Lower leg skin (tissue), 3 donors: Measurements from ENCODE around the gene PLBD2.

Experiments
- POLR2A ChIP-seq, 2 donors: fragments of 450-650 bp; IDR thresholded peaks; one replicate each; pipeline ENCODE4 v1.6.1; 2016 to 2017; ENCODE audit warnings: antibody characterized with exemption in 2 of 2, mild to moderate bottlenecking in 1 of 2, moderate library complexity in 1 of 2
- TF ChIP-seq, protein P1 (sequence below), 3 donors: fragments of 450-650 bp; IDR thresholded peaks; one replicate each; pipeline ENCODE4 v1.5.1; 2016; ENCODE audit warnings: antibody characterized with exemption in 3 of 3, mild to moderate bottlenecking in 3 of 3, moderate library complexity in 2 of 3

DNA sequence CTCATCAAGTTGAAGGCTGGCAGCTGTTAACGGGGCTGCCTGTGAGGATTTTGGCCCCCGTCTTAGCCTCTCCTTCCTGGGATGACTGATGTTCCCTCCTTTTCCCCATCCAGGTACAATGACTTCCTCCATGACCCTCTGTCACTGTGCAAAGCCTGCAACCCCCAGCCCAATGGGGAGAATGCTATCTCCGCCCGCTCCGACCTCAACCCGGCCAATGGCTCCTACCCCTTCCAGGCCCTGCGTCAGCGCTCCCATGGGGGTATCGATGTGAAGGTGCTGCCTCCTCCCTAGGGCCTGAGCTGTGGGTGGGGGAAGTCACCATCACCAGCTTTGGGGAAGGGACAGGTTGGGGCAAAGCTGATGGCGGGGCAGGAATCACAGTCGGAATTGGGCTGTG is 29.2 kb downstream of the PLBD2 start:
- TF ChIP-seq, protein P1, sequence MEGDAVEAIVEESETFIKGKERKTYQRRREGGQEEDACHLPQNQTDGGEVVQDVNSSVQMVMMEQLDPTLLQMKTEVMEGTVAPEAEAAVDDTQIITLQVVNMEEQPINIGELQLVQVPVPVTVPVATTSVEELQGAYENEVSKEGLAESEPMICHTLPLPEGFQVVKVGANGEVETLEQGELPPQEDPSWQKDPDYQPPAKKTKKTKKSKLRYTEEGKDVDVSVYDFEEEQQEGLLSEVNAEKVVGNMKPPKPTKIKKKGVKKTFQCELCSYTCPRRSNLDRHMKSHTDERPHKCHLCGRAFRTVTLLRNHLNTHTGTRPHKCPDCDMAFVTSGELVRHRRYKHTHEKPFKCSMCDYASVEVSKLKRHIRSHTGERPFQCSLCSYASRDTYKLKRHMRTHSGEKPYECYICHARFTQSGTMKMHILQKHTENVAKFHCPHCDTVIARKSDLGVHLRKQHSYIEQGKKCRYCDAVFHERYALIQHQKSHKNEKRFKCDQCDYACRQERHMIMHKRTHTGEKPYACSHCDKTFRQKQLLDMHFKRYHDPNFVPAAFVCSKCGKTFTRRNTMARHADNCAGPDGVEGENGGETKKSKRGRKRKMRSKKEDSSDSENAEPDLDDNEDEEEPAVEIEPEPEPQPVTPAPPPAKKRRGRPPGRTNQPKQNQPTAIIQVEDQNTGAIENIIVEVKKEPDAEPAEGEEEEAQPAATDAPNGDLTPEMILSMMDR (IDR thresholded peaks at IDR 0.05), result no peak
- no peak for TF ChIP-seq POLR2A (IDR thresholded peaks at IDR 0.05)
